NK-92 treated with Interleukin-12 subunit alpha and Interleukin-12 subunit beta, amount 100 ng/mL, for 24 hours (cell line): ENCODE data around the gene APOL6.
"Not testable (repeated sequence)": the region's sequence is repeated elsewhere in the genome, so short reads cannot be mapped to it uniquely, and the experiment has no call there.

Source experiments
- DNase-seq: peaks from one replicate; lab custom pipeline; 2025; lab: John Stamatoyannopoulos, UW

The APOL6 gene

GRCh38 chr22:35679492-35679891 lies 31.2 kb downstream of the APOL6 start:
- not testable (repeated sequence) for DNase-seq

- DNase-seq, result no peak
Observed at GRCh38 chr22:35681454-35682052, 33.3 kb downstream of the APOL6 start.

- no peak for DNase-seq
Observed at GRCh38 chr22:35683560-35683959, 35.3 kb downstream of the APOL6 start.

GRCh38 chr22:35684270-35684700 lies 36.0 kb downstream of the APOL6 start:
- no peak for DNase-seq

- DNase-seq, result no peak
Observed at GRCh38 chr22:35684732-35685131, 36.5 kb downstream of the APOL6 start.

- no peak for DNase-seq
Observed at GRCh38 chr22:35685731-35686130, 37.5 kb downstream of the APOL6 start.

- DNase-seq, result no peak
Observed at GRCh38 chr22:35686298-35686697, 38.1 kb downstream of the APOL6 start.

GRCh38 chr22:35687461-35687860 lies 39.2 kb downstream of the APOL6 start:
- no peak for DNase-seq

- DNase-seq, result no peak
Observed at GRCh38 chr22:35688913-35689675, 40.8 kb downstream of the APOL6 start.

- DNase-seq, result no peak
Observed at GRCh38 chr22:35690001-35690400, 41.8 kb downstream of the APOL6 start.

- DNase-seq, result no peak
Observed at GRCh38 chr22:35695202-35695601, 47.0 kb downstream of the APOL6 start.

- no peak for DNase-seq
Observed at GRCh38 chr22:35697142-35697541, 48.9 kb downstream of the APOL6 start.

GRCh38 chr22:35699852-35700251 lies 51.6 kb downstream of the APOL6 start:
- DNase-seq, result not testable (repeated sequence)

- DNase-seq, result no peak
Observed at GRCh38 chr22:35703861-35704584, 55.8 kb downstream of the APOL6 start.

- DNase-seq, result no peak
Observed at GRCh38 chr22:35705141-35705540, 56.9 kb downstream of the APOL6 start.

GRCh38 chr22:35708453-35708852 lies 60.2 kb downstream of the APOL6 start:
- DNase-seq, result no peak

GRCh38 chr22:35708917-35709316 lies 60.7 kb downstream of the APOL6 start:
- no peak for DNase-seq

GRCh38 chr22:35711336-35711735 lies 63.1 kb downstream of the APOL6 start:
- DNase-seq, result no peak

- no peak for DNase-seq
Observed at GRCh38 chr22:35712672-35713071, 64.4 kb downstream of the APOL6 start.

GRCh38 chr22:35717572-35717971 lies 69.3 kb downstream of the APOL6 start, which contains the start of gene APOL5:
TSS of gene APOL5 (plus strand) at chr22:35717872. CDS start at chr22:35717872, 0 bp downstream.
- DNase-seq, result no peak
